Measurements from ENCODE around the gene PRKCE.
A peak's percentile ranks its signal among the peaks of the same experiment; 100 is the strongest.

The PRKCE gene

GRCh38 chr2:45901468-45902032, 250.1 kb downstream of the PRKCE start:
- Histone ChIP-seq H2BK12ac (ENCODE audit: low read length in 2 of 2) (no peak overlapping the region), H2BK120ac (ENCODE audit: low read depth, low read length) (no peak overlapping the region), H2BK15ac (ENCODE audit: low read depth, poor library complexity, severe bottlenecking) (no peak overlapping the region), H2BK5ac (ENCODE audit: low read depth, low read length, poor library complexity, severe bottlenecking) (no peak overlapping the region), H3K27me3 (ENCODE audit: control insufficient read depth in 1 of 2, insufficient read depth in 1 of 2, low read length in 2 of 2) (no peaks in the 10 kb centered on the region), H3K9ac (ENCODE audit: low read length) (no peak overlapping the region), H4K8ac (ENCODE audit: low read length) (no peak overlapping the region), H3K4ac (ENCODE audit: low read depth in 1 of 2, low read length in 2 of 2) (no peak overlapping the region), H3K23ac (ENCODE audit: low read length in 2 of 2) (no peak overlapping the region), H3K36me3 (ENCODE audit: control insufficient read depth in 1 of 2, insufficient read depth in 2 of 2, low read depth in 1 of 2, low read length in 2 of 2) (no peaks in the 10 kb centered on the region), H3K79me1 (replicated peaks; ENCODE audit: low read length, poor library complexity, severe bottlenecking) (no peaks in the 10 kb centered on the region), H3K4me1 (ENCODE audit: control insufficient read depth, insufficient read depth, low read depth, low read length) (no peaks in the 10 kb centered on the region), H3K18ac (ENCODE audit: low read depth in 1 of 2, low read length in 2 of 2) (no peak overlapping the region), H3K4me2 (ENCODE audit: low read length, poor library complexity, severe bottlenecking) (no peak overlapping the region), H3K27ac (ENCODE audit: low read length, poor library complexity, severe bottlenecking) (no peak overlapping the region), H4K91ac (ENCODE audit: low read length) (no peak overlapping the region), H3K9me3 (ENCODE audit: control insufficient read depth, low read length) (no peaks in the 10 kb centered on the region), H2AK5ac (ENCODE audit: low read length, severe bottlenecking) (no peak overlapping the region), H2AFZ (ENCODE audit: low read depth, low read length) (no peak overlapping the region), H3K4me3 (ENCODE audit: insufficient read depth in 1 of 2, low read depth in 1 of 2, low read length in 2 of 2) (no peak overlapping the region), H3K14ac (ENCODE audit: low read length in 2 of 2) (no peak overlapping the region)
- 98% methylated on average over 6 of the region's 7 CpGs for WGBS
- DNase-seq, result no peak

- Histone ChIP-seq H3K27me3 (ENCODE audit: control insufficient read depth in 1 of 2, insufficient read depth in 1 of 2, low read length in 2 of 2) (no peaks in the 10 kb centered on the region), H2BK5ac (ENCODE audit: low read depth, low read length, poor library complexity, severe bottlenecking) (no peak overlapping the region), H2AK5ac (ENCODE audit: low read length, severe bottlenecking) (no peak overlapping the region), H3K4me2 (ENCODE audit: low read length, poor library complexity, severe bottlenecking) (no peak overlapping the region), H3K27ac (ENCODE audit: low read length, poor library complexity, severe bottlenecking) (no peak overlapping the region), H3K18ac (ENCODE audit: low read depth in 1 of 2, low read length in 2 of 2) (no peak overlapping the region), H3K4me3 (ENCODE audit: insufficient read depth in 1 of 2, low read depth in 1 of 2, low read length in 2 of 2) (no peak overlapping the region), H2AFZ (ENCODE audit: low read depth, low read length) (no peak overlapping the region), H3K23ac (ENCODE audit: low read length in 2 of 2) (no peak overlapping the region), H3K36me3 (ENCODE audit: control insufficient read depth in 1 of 2, insufficient read depth in 2 of 2, low read depth in 1 of 2, low read length in 2 of 2) (no peaks in the 10 kb centered on the region), H3K14ac (ENCODE audit: low read length in 2 of 2) (no peak overlapping the region), H3K9ac (ENCODE audit: low read length) (no peak overlapping the region), H3K4ac (ENCODE audit: low read depth in 1 of 2, low read length in 2 of 2) (no peak overlapping the region), H2BK120ac (ENCODE audit: low read depth, low read length) (no peak overlapping the region), H4K91ac (ENCODE audit: low read length) (no peak overlapping the region), H2BK12ac (ENCODE audit: low read length in 2 of 2) (no peak overlapping the region), H2BK15ac (ENCODE audit: low read depth, poor library complexity, severe bottlenecking) (no peak overlapping the region), H3K79me1 (replicated peaks; ENCODE audit: low read length, poor library complexity, severe bottlenecking) (no peaks in the 10 kb centered on the region), H3K9me3 (ENCODE audit: control insufficient read depth, low read length) (no peaks in the 10 kb centered on the region), H3K4me1 (ENCODE audit: control insufficient read depth, insufficient read depth, low read depth, low read length) (no peaks in the 10 kb centered on the region), H4K8ac (ENCODE audit: low read length) (no peak overlapping the region)
- no peak for DNase-seq
These were observed 250.9 kb downstream of the PRKCE start for GRCh38 chr2:45902380-45902779.

GRCh38 chr2:45902781-45903375, 251.4 kb downstream of the PRKCE start:
- Histone ChIP-seq H3K4ac (ENCODE audit: low read depth in 1 of 2, low read length in 2 of 2) (no peak overlapping the region), H3K27ac (ENCODE audit: low read length, poor library complexity, severe bottlenecking) (no peak overlapping the region), H2AFZ (ENCODE audit: low read depth, low read length) (no peak overlapping the region), H3K23ac (ENCODE audit: low read length in 2 of 2) (no peak overlapping the region), H3K27me3 (ENCODE audit: control insufficient read depth in 1 of 2, insufficient read depth in 1 of 2, low read length in 2 of 2) (no peaks in the 10 kb centered on the region), H3K14ac (ENCODE audit: low read length in 2 of 2) (no peak overlapping the region), H2BK5ac (ENCODE audit: low read depth, low read length, poor library complexity, severe bottlenecking) (no peak overlapping the region), H4K91ac (ENCODE audit: low read length) (no peak overlapping the region), H2BK12ac (ENCODE audit: low read length in 2 of 2) (no peak overlapping the region), H2BK15ac (ENCODE audit: low read depth, poor library complexity, severe bottlenecking) (no peak overlapping the region), H3K4me2 (ENCODE audit: low read length, poor library complexity, severe bottlenecking) (no peak overlapping the region), H4K8ac (ENCODE audit: low read length) (no peak overlapping the region), H3K18ac (ENCODE audit: low read depth in 1 of 2, low read length in 2 of 2) (no peak overlapping the region), H3K9me3 (ENCODE audit: control insufficient read depth, low read length) (no peaks in the 10 kb centered on the region), H3K9ac (ENCODE audit: low read length) (no peak overlapping the region), H3K4me1 (ENCODE audit: control insufficient read depth, insufficient read depth, low read depth, low read length) (no peaks in the 10 kb centered on the region), H3K4me3 (ENCODE audit: insufficient read depth in 1 of 2, low read depth in 1 of 2, low read length in 2 of 2) (no peak overlapping the region), H3K79me1 (replicated peaks; ENCODE audit: low read length, poor library complexity, severe bottlenecking) (no peaks in the 10 kb centered on the region), H3K36me3 (ENCODE audit: control insufficient read depth in 1 of 2, insufficient read depth in 2 of 2, low read depth in 1 of 2, low read length in 2 of 2) (no peaks in the 10 kb centered on the region), H2BK120ac (ENCODE audit: low read depth, low read length) (no peak overlapping the region), H2AK5ac (ENCODE audit: low read length, severe bottlenecking) (no peak overlapping the region)
- WGBS, result 80% methylated on average over 2 of the region's 2 CpGs
- DNase-seq, result no peak

DNA sequence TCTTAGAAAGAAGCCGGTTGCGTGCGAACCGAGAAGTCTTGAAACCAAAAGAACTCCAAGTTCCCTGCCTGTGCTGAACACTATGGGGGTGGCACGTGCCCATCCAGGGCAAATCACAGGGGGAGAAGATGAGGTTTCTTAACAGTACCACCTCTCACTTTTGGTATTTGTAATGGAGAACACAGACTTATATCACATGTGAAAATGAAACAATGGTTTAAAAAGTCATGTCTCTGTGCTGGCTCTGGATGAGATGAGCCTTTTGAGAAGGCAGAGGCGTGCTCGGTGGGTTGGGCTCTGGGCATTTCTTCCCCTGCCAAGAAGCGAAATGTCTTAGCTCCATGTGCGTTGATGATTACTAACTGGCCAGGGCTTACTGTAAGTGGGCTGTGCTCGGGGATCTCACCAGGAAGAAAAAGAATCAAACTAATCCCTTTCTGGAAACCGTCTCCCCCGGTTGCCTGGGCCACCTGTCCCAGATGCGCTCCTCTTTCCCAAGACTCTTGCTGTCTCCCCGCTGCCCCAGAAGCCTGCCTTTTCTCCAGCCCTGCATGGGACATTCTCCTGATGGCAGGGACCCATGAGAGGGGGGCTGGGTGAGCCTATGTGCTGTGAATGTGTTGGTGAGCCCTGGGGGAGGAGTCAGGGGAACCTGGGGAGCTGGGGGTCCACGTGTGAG, 252.9 kb downstream of the PRKCE start:
- Histone ChIP-seq H2BK120ac (ENCODE audit: low read depth, low read length) (no peak overlapping the region), H3K4me3 (ENCODE audit: insufficient read depth in 1 of 2, low read depth in 1 of 2, low read length in 2 of 2) (peak overlapping the region in 1 of 2 experiments; percentile 71), H2BK5ac (ENCODE audit: low read depth, low read length, poor library complexity, severe bottlenecking) (no peak overlapping the region), H2BK12ac (ENCODE audit: low read length in 2 of 2) (no peak overlapping the region), H3K36me3 (ENCODE audit: control insufficient read depth in 1 of 2, insufficient read depth in 2 of 2, low read depth in 1 of 2, low read length in 2 of 2) (no peaks in the 10 kb centered on the region), H3K4me2 (ENCODE audit: low read length, poor library complexity, severe bottlenecking) (no peak overlapping the region), H3K14ac (ENCODE audit: low read length in 2 of 2) (no peak overlapping the region), H3K9ac (ENCODE audit: low read length) (peak overlapping the region; percentile 76), H3K18ac (ENCODE audit: low read depth in 1 of 2, low read length in 2 of 2) (no peak overlapping the region), H2AK5ac (ENCODE audit: low read length, severe bottlenecking) (no peak overlapping the region), H3K9me3 (ENCODE audit: control insufficient read depth, low read length) (no peaks in the 10 kb centered on the region), H2BK15ac (ENCODE audit: low read depth, poor library complexity, severe bottlenecking) (no peak overlapping the region), H3K27me3 (ENCODE audit: control insufficient read depth in 1 of 2, insufficient read depth in 1 of 2, low read length in 2 of 2) (no peaks in the 10 kb centered on the region), H3K4me1 (ENCODE audit: control insufficient read depth, insufficient read depth, low read depth, low read length) (no peaks in the 10 kb centered on the region), H3K79me1 (replicated peaks; ENCODE audit: low read length, poor library complexity, severe bottlenecking) (no peaks in the 10 kb centered on the region), H4K8ac (ENCODE audit: low read length) (no peak overlapping the region), H4K91ac (ENCODE audit: low read length) (no peak overlapping the region), H3K4ac (ENCODE audit: low read depth in 1 of 2, low read length in 2 of 2) (no peak overlapping the region), H3K23ac (ENCODE audit: low read length in 2 of 2) (no peak overlapping the region), H3K27ac (ENCODE audit: low read length, poor library complexity, severe bottlenecking) (no peak overlapping the region), H2AFZ (ENCODE audit: low read depth, low read length) (no peak overlapping the region)
- DNase-seq, result no peak
- WGBS, result 90% methylated on average over 15 of the region's 15 CpGs

Data from mesenchymal stem cell (in vitro differentiated cells and primary cell).